GM19328 (cell line): ENCODE results near the gene CDH22.

Experiments used
- ATAC-seq: cut with Tn5 transposase; IDR thresholded peaks from one replicate; pipeline ENCODE4 v1.9.1; 2021; ENCODE audit warnings: mild to moderate bottlenecking, moderate library complexity; ENCODE audit not compliant: unreplicated experiment

Gene CDH22

DNA sequence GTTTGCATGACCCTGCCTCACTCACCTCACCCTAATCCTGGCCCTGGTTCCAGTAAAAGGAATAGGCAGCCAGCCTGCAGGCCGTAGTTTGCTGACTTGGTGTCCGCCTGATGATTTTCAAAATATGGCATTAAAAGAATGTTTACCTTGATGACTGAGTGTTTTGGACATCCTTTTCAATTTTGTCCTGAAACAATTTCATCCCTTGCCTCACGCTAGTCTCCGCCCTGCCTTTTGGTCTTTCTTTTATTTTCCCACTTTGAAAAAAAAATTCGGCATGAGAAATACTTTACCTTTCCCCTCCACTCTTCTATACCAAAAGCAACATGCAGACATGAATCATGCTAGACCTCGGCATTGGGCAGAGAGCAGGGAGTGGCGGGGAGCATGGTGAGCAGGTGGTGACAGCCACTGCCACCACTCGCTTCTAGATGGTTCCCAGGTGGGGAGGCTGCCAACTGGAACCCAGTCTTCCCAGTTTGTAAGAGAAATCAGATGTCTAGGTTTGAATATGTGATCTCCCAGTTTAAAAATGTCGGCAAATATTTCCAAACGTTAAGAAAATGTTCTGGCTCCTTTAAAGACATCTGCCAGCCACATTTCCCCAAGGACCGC lies 180.8 kb downstream of the CDH22 start:
- no peak for ATAC-seq

DNA sequence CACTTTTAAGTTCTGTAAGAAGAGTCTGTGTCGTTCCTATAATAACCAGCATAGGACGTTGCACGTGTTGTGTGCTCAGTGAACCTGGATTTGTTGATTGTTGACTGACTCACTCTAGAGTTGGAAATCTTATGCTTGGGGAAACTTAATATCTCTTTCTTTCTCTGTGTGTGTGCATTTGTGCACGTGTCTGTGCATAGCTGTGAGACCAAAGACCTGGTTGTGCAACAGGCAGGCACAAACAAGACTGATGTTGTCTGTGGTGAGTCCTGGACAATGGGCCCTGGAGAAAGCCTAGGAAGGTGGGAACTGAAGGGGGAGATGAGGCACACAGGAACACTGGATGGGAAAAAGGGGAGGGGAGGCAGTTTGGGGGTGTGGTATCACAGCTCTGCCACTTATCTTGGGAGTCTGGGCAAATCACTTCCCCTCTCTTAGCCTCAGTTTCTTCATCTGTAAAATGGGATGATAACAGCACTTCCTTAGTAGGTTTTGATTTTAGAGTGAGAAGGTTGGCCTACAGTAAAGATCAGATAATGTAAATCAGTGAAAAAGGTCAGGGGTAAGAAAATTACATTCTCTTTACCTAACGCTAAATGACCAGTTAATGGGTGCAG lies 181.8 kb downstream of the CDH22 start:
- no peak for ATAC-seq
